NCI-H510A treated with DMSO at 0.1 percent for 48 hours (cell line): ENCODE results near the gene L2HGDH.
A peak's percentile ranks its signal among the peaks of the same experiment; 100 is the strongest.
"Not testable (repeated sequence)": the region's sequence is repeated elsewhere in the genome, so short reads cannot be mapped to it uniquely, and the experiment has no call there.

ENCODE experiments used
- DNase-seq: peaks from one replicate; lab custom pipeline; 2025; lab: John Stamatoyannopoulos, UW

Gene L2HGDH

DNA sequence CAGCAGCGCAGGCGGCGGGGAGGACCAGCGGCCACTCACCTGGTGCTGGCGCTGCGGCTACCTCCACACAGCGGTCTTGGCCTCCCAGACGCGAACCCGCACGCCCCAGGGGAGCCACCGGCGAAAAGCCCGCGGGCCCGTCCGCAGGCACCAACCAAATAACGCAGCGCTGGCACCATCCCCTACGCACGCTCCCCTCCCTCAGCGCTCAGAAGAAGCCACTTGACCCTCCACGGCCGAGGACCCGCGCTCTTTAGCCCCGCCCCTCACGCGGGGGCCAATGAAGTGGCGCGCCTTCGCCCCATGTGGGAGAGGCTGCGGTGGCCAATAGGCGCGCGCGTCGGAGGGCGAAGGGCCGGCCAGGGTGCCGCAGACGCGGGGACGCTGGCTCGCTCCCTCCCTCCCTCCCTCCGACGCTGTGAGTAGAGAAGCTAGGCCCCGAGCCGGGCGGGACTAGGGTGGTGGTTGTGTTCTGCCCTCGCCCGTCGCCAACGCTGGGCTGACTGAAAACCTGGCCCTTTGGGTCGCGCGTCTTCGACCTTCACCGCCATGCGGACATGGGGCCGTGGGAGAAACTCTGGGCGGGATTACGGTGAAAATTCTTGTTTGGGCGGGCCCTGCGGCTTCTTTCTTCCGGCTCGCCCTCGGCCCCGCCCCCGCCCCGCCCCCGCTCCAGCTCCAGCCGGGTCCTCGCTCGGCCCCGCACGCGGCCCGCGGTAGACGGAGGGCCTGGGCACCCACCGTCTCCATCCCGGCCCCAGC, at the start of gene L2HGDH, which contains the start of gene DMAC2L:
TSS of gene L2HGDH (minus strand) at position 258 of the 762 bp plus-strand sequence. CDS start at position 179, 79 bp downstream.
TSS of gene DMAC2L (plus strand) at position 353 of the 762 bp plus-strand sequence. CDS start 9,164 bp downstream, outside the sequence.
- DNase-seq, result peak; percentile 95

DNA sequence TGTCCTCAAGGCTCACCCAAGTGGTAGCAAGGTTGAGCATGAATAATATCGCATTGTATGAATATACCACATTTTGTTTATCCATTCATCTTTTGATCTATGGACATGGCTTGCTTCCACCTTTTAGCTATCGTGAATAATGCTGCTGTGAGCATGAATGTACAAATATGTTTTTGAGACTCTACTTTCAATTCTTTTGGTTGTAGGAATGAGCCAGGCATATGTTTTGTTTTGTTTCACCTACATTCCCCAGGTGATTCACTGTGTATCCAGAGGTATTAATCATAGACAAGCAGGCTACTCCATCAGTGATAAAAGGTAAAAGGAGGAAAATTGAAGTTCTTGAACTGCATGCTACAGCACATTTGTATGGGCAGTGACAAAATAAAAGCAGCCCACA, 48.8 kb upstream of the L2HGDH start:
- DNase-seq, result no peak

DNA sequence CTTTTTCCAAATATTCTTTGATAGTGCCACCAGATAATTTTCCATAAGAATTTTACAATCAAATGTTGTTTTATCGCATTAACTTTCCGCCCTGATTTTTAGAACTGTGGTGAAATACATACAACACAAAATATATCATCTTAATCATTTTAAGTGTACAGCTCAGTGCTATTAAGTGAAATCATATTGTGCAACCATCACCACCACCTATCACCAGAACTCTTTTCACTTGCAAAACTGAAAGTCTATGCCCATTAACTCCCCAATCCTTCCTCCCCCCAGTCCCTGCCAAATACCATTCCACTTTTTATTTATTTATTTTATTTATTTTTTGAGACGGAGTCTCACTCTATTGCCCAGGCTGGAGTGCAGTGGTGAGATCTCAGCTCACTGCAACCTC, 48.1 kb upstream of the L2HGDH start:
- no peak for DNase-seq

DNA sequence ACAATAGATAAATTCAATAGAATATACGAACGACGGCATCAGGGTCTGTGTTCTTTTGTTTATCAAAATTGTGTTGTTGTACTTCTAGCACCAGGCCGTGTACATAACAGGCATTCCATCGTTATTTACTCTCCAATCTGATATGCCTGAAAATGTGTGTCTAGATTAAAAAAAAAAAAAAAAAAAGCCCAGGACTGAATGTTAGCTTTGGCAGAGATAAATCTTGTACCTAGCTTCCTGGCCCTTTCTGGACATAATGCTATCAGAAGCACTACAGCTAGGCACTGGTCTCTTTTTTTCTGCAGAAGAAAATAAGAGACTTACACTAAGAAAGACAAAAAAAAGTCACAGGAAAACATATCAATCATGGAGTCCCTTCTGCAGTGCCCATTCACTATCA, 47.6 kb upstream of the L2HGDH start:
- DNase-seq, result no peak

- no peak for DNase-seq
Measured at GRCh38 chr14:50357753-50358395, 45.8 kb upstream of the L2HGDH start.

DNA sequence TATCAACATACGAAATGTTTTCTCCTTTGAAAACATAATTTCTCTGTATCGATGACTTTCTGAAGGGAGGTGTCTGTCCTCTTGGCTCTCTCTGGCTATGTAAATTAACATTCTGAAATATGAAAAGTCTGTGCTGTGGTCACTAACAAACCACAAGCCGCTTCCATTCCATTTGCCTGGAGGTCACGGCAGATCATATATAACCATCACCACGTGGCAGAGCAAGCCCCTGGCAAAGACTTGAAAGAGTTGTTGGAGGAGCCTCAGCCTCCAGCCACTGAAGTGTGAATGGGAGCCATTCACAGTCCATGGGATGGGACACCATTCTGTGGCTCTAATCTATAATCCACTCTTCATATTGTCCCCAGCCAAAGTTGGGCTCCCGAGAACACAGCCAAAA, 45.1 kb upstream of the L2HGDH start:
- no peak for DNase-seq

GRCh38 chr14:50356283-50356682, 44.3 kb upstream of the L2HGDH start:
- not testable (repeated sequence) for DNase-seq

- DNase-seq, result no peak
Measured at GRCh38 chr14:50355692-50356091, 43.7 kb upstream of the L2HGDH start.

DNA sequence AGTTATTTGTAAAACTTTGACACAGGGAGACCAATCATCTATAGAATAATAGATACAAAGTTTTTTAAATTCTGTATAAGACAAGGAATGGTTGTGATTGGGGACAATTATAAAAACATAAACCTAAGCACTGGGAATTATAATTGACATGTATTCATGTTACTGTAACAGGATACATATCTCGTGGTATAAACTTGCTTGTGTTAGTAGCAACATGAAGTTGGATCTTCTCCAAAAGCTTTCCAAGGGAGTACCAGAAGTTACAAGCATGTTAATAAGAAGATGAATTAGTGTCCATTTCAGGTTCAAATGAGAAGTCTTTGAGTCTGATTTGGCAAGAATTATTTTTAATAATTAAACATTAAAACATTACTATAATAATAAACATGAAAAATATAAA, 42.5 kb upstream of the L2HGDH start:
- no peak for DNase-seq

DNA sequence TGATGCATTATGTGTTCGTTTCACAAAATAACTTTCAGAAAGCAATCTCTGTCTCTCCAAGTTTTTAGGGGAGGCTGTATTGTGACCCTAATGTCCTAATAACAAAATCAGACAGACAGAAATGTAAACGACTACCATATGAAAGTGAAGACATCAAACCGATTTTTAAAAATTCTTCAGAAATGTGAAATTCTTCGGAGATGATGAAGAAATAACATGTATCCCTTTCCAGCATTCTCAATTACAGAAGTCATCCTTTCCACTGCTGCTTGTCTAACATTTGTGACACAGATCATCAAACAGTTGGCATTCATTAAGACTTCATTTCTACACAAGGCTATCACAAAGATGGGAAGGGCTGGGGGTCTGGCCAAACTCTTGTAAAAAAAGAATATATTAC, 41.1 kb upstream of the L2HGDH start:
- no peak for DNase-seq

DNA sequence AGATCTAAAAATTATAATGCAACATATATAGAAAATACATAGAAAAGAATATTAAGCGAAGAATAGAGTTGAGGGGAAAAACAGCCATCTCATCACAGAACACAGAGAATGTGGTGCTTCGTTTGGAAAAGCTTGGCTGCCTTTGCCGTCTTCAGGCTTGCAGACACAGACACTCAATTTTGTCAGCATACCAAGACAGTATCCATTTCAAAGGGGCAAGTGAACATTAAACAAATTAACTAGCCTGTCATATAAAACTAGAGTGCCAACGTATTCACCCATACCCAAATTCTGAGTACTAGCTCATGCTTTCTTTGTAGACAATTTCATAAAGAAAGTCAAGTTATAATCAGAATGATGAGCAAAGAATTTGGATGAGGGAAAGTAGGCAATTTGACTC, 40.6 kb upstream of the L2HGDH start:
- DNase-seq, result no peak

DNA sequence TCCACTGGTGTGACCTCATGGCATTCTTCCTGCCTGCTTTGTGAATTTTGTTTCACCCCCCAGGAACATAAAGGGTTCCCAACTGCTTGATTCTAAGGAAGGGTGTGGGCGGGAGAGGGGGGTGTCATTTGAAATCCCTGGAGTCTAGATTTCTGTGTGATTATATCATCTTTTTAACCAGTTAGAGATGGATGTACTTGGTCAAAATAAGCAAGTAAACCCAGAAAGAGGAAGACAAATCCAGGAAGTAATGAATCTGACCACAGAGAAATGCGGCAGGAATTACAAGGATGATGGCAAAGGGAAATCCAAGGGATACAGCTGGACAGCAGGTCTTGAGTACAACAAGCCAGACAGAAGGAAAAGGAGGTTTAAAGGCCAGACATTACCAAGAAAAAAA, 38.9 kb upstream of the L2HGDH start:
- DNase-seq, result no peak

DNA sequence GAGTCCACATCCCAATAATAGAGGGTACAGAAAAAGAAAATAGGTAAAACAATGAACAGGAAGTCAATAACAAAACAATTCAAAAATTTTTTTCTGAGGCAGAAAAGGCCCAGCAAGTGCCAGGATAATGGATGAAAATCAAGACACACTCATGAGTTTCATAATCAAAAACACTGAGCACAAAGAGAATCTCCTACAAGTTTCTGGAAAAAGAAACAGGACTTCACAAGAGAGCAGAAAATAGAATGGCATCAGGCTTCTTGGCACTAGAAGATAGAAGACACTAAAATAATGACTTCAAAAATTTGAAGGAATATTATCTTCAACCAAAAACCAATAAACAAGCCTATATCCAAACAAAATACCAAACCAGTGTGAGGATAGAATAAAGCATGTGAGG, 36.9 kb upstream of the L2HGDH start:
- no peak for DNase-seq

DNA sequence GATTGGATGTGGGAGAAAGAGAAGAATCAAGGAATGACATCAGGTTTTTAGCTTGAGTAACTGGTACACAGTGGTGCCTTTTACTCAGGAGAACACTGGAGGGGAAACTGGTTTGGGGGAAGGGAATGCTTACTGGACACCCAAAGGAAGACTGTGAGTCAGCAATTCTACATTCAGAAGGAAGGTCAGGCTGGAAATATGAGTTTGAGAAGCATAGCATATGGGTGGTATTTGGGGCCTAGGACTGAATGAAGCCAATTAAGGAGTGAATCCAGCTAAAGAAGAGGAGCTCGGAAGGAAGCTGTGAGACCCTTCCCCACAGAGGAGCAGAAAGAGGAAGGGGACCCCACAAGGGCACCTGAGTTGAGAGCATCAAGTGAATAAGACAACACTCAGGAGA, 35.5 kb upstream of the L2HGDH start:
- DNase-seq, result peak; percentile 9

GRCh38 chr14:50345846-50346422, 33.9 kb upstream of the L2HGDH start:
- DNase-seq, result no peak

- no peak for DNase-seq
Measured at GRCh38 chr14:50344876-50345563, 33.0 kb upstream of the L2HGDH start.

DNA sequence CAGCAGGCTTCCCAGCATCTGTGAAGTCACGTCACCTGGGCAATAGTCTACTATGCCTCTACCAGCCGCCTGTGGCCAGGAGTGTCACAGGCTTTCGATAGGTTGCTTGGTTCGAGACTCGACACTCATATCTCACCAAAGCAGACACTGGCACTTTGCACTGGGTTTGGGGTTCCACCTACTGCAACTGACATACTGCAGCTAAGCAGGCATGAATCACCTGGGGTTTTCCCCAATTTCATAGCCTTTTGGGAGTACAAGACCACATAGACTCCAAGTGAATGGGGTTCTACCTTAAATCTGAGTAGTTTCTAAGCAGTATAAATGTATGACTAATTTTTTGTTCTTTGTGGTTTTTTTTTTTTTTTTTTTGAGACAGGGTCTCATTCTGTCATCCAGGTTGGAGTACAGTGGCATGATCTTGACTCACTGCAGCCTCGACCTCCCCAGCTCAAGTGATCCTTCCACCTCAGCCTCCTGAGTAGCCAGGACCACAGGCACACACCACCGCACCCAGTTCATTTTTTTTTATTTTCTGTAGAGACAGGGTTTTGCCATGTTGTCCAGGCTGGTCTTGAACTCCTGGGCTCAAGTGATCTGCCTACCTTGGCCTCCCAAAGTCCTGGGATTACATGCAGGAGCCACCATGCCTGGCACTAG, 32.2 kb upstream of the L2HGDH start:
- DNase-seq, result no peak

DNA sequence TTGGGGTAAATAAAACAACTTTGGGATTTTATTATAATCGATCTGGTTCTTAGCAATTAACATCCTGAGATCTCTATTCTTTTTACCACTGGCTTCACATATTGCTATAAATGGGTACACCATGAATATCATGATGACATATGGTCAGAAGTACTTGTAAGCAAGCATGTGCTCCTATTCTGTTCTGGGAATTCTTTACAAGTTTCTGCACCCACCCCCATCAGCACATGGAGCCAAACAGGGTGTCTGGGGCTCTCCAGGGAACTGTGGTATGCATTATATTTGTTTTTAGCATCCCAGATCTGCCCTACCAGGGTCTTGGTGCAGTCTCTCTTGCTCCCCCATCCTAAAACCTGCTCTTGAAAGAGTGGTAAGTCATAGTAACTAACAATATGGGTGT, 31.4 kb upstream of the L2HGDH start:
- DNase-seq, result no peak

- DNase-seq, result peak; percentile 19
Measured at GRCh38 chr14:50342221-50343078, 30.4 kb upstream of the L2HGDH start.

DNA sequence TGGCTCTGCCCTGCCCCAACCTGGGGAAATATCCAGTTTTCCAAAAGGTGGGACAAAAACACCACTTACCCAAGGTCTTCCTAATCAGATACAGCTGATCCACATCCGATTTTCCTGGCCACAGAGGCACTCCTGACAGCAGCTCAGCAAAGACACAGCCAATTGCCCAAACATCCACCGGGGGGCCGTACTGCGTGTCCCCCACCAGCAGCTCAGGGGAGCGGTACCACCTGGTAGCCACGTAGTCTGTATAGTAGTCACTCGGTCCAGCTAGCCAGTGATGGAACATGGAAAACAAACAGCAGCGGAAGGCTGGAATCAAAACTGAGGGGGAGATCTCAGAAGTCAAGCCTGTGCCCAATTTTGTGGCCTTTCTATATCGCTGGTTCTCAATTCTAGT, 28.9 kb upstream of the L2HGDH start:
- DNase-seq, result no peak

GRCh38 chr14:50340045-50340444, 28.0 kb upstream of the L2HGDH start:
- DNase-seq, result no peak
